GM21526 (cell line): ENCODE measurements around the gene ZMYND8.
"Not testable (repeated sequence)": the region's sequence is repeated elsewhere in the genome, so short reads cannot be mapped to it uniquely, and the experiment has no call there.

ENCODE experiments used
- ATAC-seq: cut with Tn5 transposase; IDR thresholded peaks from one replicate; pipeline ENCODE4 v1.9.1; 2021; ENCODE audit warnings: moderate library complexity; ENCODE audit not compliant: unreplicated experiment, low FRiP score

Gene ZMYND8

DNA sequence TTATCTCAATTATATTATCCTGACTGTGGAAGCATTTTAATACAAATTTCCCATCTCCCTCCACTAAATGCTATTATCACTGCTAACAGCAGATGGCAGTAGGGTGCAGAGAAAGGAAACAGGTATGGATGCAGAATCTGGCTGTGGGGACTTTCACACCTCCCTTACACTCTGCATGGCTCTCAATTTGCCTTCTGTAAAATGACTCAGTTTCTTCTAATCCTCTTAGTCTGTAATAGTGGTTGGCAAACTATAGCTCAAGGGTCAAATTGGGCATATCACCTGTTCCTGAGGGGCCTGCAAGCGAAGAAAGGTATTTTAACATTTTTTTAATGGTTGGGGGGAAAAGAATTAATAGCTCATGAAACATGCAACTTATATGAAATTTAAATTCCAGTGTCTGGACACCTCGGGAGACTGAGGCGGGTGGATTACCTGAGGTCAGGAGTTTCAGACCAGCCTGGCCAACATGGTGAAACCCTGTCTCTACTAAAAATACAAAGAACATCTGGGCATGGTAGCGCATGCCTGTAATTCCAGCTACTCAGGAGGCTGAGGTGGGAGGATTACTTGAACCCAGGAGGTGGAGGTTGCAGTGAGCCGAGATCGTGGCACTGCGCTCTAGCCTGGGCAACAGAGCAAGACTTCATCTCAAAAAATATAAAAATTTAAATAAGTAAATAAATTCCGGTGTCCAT is 83.5 kb downstream of the ZMYND8 start:
- no peak for ATAC-seq

DNA sequence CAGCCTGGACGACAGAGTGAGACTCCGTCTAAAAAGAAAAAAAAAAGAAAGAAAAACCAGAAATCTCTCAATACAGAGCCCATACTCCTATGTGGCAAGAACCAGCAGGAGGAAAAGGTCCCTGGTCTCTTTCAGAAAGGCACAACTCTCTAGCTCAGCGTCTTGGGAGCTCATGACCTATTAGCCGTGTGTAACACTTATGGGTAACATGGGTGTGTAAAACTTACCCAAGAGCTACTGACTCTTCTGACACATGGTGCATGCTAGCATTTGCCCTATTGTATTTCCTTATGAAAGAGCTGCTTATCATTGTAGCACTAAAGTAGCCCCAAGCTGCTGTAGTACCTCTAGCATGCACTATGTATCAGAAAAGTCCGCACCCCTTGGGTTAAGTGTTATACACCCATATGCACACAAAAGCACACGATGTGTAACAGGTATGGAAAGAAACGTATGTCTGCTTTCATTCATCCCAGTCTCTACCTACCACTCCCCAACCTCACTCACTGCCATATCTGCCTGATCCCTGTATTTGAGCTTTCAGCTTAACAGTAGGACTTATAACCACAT is 85.4 kb downstream of the ZMYND8 start:
- no peak for ATAC-seq

DNA sequence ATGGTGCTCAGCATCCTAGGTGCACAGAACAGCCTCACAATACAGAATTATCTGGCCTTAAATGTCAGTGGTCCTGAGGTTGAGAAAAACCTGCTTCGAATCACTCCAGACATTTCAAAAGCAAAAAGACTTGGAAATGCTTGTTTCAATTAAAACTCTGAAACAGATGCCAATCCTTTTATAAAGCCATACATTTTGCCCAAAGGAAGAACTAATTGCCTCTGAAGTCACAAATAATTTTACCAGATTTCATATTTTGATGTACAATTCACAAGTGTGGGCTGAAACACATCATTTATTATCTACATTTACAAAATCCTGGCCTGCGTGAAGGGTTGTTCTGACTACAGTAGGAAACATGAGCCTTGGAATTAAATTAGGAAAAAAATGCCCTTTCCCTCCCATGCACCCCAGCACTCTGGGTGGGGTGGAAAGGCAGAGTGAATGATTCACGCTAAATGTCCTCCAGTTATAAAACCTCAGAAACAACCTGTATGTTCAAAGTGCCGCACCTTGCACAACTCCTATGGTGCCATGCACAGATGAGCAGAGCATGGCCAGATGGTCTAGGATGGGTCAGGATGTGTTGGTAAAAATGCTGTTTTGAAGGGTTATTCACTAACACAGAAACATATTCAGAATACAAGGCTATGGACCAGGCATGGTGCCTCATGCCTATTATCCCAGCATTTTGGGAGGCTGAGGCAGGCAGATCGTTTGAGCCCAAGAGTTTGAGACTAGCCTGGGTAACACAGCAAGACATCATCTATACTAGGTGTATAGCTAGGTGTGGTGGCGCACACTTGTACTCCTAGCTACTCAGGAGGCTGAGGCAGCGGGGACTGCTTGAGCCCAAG is 87.0 kb downstream of the ZMYND8 start:
- no peak for ATAC-seq

DNA sequence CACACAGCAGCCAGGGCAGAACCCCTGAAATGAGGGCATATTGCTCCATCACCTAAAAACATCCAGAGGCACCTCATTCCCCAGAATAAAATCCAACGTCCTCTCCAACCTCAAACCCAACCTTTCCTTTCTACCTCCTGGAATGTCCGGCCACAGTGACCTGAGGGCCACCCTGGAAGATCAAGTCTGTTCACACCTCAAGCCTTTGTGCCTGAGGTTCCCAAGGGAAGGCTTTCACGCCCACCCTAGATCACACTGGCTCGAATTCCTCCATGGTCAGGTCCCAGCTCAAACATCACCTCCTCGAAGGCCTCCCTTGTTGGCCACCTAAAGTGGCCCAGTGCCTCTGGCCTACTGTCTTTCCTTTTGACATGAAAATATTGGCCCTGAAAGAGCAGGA is 88.9 kb downstream of the ZMYND8 start:
- no peak for ATAC-seq

DNA sequence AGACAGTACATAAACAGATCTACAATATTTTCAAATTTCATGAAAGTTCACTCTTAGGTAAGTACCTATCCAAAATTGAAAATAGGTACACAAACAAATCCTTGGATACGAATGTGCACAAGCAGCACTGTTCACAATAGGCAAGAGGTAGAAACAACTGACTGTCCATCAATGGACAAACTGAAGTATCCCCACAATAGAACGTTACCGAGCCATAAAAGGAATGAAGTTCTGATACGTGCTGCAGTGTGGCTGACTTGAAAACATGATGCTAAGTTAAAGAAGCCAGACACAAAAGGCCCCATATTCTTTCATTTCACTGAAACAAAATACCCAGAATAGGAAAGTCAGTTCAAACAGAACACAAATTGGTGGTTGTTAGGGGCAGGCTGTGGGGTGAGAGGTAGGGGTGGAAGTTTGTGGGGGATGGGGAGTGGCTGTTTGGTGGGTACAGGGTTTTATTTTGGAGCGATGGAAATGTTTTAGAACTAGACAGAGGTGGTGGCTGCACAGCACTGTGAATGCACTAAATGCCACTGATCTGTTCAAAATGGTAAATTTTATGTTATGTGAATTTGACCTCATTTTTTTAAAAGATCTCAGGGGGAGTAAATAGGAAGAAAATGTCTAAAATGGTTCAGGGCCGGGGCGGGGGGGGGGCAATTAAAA is 89.5 kb downstream of the ZMYND8 start:
- ATAC-seq: no peak

DNA sequence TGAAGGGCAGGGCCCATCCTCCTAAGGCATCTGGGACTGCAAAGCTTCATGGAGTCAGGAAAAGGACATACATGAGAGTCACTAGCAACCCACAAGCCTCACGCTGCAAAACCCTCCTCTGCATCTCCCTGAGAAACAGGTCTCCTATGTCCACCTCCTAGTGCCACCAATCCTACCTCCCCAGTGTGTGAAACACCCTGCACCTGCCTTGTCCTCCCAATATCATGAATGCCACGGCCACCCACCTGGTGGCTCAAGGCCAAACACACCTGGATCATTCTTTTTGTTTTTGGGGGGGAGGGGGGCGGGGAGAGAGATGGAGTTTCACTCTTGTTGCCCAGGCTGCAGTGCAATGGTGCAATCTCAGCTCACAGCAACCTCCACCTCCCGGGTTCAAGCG is 90.5 kb downstream of the ZMYND8 start:
- ATAC-seq: no peak

DNA sequence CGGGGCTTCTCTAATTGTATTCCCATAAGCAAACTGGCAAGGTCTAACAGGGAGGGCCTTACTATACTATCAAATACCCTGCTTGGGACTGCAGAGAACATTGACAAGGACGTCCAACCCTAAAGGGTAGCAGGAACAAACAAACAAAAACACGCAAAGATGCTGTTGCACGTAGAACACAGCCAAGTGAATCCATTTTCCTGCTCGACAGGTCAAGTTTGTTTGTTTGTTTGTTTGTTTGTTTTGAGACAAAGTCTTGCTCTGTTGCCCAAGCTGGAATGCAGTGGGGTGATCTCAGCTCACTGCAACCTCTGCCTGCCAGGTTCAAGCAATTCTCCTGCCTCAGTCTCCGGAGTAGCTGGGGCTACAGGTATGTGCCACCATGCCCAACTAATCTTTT is 91.3 kb downstream of the ZMYND8 start:
- no peak for ATAC-seq

DNA sequence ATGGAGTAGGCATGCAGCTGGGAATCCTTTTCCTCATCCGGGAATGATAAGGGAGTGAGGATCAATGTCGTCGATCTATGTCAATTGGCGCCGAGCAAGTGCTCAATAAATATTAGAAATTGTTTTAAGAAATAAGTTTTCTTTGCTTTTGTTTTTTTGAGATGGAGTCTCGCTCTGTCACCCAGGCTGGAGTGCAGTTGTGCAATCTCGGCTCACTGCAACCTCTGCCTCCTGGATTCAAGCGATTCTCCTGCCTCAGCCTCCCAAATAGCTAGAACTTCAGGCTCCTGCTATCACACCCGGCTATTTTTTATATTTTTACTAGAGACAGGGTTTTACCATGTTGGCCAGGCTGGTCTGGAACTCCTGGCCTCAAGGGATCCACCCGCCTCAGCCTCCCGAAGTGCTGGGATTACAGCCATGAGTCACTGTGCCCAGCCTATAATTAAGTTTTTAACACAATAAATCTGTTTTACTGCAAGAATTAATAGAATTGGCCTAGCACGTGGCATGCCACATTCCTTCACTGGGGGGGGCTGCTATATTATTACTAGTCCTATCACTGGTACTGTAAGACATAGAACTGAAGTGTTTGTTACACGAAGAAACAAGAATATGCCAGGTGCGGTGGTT is 92.2 kb downstream of the ZMYND8 start:
- not testable (repeated sequence) for ATAC-seq

DNA sequence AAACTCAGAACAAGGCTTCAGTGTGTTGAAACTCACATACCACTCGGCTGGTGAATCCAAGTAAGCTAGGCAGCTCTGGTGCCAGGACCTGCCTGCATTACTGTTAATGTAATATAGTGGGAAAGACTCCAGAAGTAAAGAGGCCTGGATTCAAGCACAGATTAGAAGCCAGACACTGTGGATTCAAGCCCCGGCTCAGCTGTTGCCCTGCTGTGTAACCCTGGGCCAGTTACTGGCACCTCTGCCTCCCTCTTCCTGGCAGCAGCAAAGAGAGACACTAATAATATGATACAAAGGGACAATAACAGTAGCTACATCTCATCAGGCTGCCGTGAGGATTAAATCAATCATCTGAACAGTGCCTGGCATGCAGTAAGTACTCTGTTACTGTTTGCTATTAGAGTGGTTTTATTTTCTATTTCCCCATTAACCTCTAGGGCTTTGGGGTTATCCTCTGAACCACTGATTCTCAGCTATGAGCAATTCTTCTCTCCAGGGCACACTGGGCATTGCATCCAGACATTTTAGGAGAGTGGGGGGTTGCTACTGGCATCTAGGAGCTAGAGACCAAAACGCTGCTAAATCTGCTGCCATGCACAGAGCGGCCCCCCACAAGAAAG is 92.9 kb downstream of the ZMYND8 start:
- ATAC-seq: no peak

DNA sequence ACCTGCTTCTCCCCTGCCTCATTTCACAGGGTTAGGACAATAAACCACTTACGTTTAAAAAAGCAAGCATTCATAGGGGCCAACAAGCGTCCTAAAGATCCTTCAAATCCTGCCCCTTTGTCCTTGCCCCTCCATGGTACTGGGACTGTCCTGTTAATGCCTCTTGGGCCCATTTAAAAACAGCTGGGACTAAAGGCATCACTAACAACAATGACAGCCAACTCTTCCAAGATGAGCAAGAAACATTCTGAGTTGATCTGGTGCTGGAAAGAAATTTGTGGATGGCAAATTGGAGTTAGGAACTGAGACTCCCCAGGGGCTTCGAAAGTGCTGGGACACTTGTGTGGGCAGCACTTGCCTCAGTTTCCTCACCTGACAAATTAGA is 93.4 kb downstream of the ZMYND8 start:
- no peak for ATAC-seq

DNA sequence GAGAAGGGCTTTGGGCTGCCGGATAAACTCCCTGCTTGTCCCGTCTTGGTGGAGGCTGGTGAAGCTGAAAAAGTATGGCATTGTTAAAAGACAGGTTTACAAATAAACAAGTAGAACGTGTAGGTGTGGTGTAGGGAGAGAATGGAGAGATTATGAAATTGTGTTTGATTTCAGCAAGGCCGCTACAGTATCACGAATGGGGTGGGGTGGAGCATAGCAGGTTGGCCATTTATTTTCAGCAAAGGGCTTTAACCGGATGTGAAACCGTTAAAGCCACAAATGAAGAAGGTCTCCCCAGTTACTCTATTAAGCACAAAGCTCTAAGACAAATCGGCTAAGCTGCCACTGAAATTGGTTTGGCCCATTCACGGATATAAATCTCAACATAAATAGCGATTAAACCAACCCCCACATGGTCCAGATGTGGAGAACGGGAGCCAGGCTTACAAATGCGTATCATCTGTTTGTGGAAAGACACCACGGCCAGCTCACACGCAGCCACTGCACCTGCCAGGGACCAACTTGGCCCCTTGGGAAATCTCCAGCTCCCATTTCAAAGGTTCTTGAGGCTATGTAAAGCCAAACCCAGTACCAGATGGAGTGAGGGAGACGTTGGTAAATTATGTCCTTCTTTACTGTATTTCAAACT is 94.0 kb downstream of the ZMYND8 start:
- ATAC-seq: no peak

DNA sequence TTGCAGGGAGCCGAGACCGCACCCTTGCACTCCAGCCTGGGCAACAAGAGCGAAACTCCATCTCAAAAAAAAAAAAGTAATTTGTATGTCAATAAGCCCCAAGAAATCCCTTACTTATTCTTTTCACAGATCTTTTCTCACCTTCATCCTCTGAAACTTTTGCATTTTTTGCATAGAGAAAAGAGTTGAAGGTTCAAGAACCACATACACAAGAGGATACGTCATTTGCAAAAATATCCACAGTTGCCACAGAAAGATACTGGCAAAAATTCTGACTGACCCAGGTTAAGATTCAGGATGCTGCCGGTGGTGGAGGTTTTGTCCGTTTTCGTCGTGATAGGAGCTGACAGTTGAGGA is 94.5 kb downstream of the ZMYND8 start:
- no peak for ATAC-seq

DNA sequence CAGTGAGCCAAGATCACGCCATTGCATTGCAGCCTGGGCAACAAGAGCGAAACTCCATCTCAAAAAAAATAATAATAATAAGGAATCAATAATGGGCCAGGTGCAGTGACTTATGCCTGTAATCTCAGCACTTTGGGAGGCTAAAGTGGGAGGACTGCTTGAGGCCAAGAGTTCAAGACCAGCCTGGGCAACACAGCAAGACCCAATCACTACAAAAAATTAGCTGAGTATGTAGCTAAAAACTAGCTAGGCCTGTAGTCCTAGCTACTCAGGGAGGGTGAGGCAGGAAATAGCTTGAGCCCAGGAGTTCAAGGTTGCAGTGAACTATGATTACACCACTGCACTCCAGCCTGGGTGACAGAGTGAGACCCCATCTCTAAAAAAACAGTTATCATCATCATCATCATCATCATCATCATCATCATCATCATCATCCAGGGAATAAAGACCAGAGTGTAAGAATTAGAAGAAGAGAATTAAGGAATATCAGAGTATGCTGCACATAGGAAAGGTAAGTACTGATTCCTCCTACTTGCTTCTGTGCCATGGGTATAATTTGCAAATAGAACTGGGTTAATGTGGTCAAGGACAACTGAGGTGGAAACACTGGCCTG is 95.2 kb downstream of the ZMYND8 start:
- ATAC-seq: not testable (repeated sequence)

DNA sequence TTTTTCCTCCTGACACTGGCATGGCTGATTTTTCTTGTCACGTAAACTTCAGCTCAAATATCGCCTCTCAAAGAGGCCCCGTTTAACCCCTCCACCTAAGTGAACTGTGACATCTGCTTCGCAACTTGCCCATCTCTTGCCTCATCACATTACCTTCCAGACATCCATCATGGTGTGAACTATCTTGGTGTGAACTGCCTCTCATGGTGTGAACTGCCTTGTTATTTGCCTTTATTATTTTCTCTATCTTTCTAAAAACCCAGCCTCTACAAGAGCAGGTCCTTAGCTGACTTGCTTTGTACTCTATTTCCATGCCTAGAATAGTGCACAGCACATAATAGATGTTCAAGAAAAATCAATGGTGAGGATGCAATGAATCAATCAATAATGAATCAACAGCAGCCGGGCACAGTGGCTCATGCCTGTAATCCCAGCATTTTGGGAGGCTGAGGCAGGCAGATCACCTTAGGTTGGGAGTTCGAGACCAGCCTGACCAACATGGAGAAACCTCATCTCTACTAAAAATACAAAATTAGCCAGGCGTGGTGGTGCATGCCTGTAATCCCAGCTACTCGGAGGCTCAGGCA is 95.9 kb downstream of the ZMYND8 start:
- ATAC-seq: not testable (repeated sequence)

DNA sequence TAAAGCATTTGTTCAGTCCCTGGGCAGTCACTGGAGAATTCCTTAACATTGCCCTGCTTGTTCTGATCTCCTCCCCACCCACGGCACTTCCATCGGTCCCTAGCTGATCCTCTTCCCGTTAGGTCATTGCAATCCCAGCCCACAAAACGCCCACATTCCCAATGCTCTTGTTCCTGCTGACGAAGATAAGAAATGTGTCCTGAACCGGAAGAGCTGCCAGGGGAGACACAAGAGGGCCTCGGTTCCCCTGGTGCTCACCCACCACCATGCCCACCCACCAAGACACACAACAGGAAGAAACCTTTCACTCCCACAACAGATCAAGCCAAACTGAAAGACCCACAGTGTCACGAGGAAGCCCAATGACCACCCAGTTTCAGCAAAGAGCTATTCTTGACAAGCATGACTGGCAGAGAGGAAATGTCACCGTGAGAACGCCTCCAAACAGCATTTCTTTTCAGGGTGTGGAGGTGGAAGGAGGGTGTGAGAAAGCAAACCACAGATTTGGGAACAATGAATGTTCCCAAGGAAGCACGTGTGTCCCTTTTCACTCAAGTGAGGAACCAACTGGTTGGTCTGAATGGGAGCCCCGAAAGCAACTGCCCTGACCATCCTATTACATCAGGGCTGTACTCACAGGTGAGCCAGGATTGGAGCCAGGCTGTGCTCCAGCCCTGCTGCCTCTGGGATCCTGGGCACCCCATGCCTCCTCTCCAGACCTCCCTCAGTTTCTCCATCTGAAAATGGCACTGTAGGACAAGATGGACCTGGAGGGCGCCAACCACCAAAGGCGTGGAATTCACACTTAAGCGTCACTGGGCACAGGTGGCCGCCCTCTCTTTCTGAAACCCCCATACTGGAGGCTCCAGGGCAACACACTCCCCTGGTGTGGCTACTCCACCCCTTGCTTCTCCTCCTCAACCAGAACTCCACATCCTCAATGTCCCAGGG is 97.5 kb downstream of the ZMYND8 start:
- no peak for ATAC-seq

DNA sequence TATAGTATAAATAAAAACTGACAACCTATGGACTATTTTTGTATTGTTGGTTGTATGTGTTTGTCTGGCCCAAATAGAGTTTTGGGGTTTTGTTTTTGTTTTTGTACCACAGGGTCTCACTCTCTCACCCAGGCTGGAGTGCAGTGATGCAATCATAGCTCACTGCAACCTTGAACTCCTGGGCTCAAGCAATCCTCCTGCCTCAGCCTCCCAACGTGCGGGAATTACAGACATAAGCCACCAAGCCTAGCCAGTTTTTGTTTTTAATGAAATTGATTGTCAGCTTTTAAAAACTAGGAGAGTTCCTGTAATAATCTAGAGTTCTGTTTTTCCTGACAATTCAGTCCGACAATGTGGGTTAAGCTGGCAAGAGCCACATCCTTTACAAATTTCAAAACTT is 98.7 kb downstream of the ZMYND8 start:
- ATAC-seq: no peak

DNA sequence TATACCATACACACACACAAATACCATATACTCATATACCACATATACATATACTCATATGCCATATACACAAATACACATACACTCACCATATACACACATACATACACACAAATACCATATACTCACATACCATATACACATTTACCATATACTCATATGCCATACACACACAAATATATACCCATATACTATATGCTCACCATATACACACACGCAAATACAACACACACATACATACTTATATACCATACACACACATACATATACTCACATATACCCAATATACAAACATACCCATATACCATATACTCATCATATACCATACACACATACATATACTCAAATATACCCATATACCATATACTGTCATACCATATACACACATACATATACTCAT is 99.2 kb downstream of the ZMYND8 start:
- no peak for ATAC-seq

DNA sequence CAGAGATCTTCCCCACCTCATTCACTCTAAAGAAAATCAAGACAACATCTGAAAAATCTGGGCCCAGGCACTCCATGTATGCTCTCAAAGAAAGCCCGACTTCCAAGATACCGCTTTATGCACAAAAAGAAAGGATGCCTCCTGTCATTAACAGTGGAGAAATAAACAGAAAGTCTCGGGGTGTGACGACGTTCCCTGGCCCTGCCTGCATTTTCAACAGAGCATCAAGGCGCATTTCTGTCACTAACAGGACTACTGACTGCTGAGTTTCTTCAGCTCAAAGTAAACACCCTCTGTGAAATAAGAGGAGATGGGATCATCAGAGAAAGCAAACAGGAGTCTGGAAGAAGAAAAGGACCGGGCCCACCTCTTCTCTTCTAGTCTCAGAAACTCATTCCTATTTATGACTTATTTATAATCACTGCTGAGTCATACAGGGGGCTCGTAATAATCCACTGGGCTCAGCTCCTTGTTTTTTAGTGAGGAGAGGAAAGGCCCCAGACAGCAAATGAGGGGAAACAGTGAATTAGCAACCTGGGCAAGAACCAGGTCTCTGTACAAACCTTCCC is 99.7 kb downstream of the ZMYND8 start:
- no peak for ATAC-seq
